AG04450 (cell line): ENCODE measurements around the gene PRMT3. TPM values are rescaled to one million over a fixed set of nuclear protein-coding genes. Genes with fewer than 3 reads are reported as not detected.
A peak's percentile ranks its signal among the peaks of the same experiment; 100 is the strongest.
"Not testable (repeated sequence)": the region's sequence is repeated elsewhere in the genome, so short reads cannot be mapped to it uniquely, and the experiment has no call there.

Experiments used
- CTCF ChIA-PET: fragments of 300-600, 350-600 bp; formaldehyde crosslinking; extraction: SDS; loops from one replicate; lab custom pipeline; 2022; ENCODE audit warnings: antibody characterized with exemption, inconsistent platforms; lab: Charles Lee
- POLR2A ChIA-PET: fragments of 350-600 bp; formaldehyde crosslinking; extraction: SDS; loops from one replicate; lab custom pipeline; 2021; ENCODE audit warnings: antibody characterized with exemption, inconsistent platforms; lab: Yijun Ruan, JAX
- DNase-seq: peaks from one replicate; pipeline ENCODE4 v3.0.0-alpha.2; 2011; ENCODE audit warnings: low read depth, low spot score
- H3K27ac ChIP-seq: one replicate; pipeline ENCODE4 v1.5.1; 2012; ENCODE audit warnings: low read depth, low read length, control low read depth
- H3K27me3 ChIP-seq: one replicate; pipeline ENCODE4 v1.6.0; 2012; ENCODE audit warnings: low read length; ENCODE audit not compliant: control insufficient read depth, insufficient read depth
- H3K4me3 ChIP-seq: 2 replicates; pipeline ENCODE4 v1.5.1; 2011; ENCODE audit warnings: mild to moderate bottlenecking, low read depth, low read length, control low read depth
- H3K9me3 ChIP-seq: 2 replicates; pipeline ENCODE4 v1.5.1; 2012; ENCODE audit warnings: low read length; ENCODE audit not compliant: control insufficient read depth, insufficient read depth
- CTCF ChIP-seq: IDR thresholded peaks from 2 replicates; pipeline ENCODE4 v1.5.1; 2011; ENCODE audit warnings: low read depth, low read length, control low read depth, inconsistent platforms
- polyA plus RNA-seq: library from polyadenylated mRNA; depleted of rRNA; stranded (reverse); fragments of >200 nt; gene quantifications from 2 replicates; pipeline ENCODE4 v1.2.3, GENCODE V29; 2011

PRMT3 gene
- polyA plus RNA-seq, 1 experiment: 14.8 TPM

GRCh38 chr11:20373568-20374209 lies 13.8 kb upstream of the PRMT3 start:
- DNase-seq: no peak
- Histone ChIP-seq H3K27ac (no peak overlapping the region), H3K9me3 (no peaks in the 10 kb centered on the region), H3K4me3 (no peak overlapping the region), H3K27me3 (no peaks in the 10 kb centered on the region)
- POLR2A ChIA-PET: no interaction called here
- TF ChIP-seq CTCF: no peak
- CTCF ChIA-PET: interaction anchor here (0.9 to 1.5 kb wide), 3 partner anchors 10 to 236 kb away, joined by 3 to 5 read pairs (median 5); no protein-coding TSS in a partner anchor

- no peak for TF ChIP-seq CTCF
- DNase-seq: no peak
- Histone ChIP-seq H3K4me3 (no peak overlapping the region), H3K9me3 (no peaks in the 10 kb centered on the region), H3K27me3 (no peaks in the 10 kb centered on the region), H3K27ac (no peak overlapping the region)
- CTCF ChIA-PET: interaction anchor here (0.6 to 1.3 kb wide), 2 partner anchors 235 to 236 kb away, joined by 3 to 5 read pairs; no protein-coding TSS in a partner anchor
- POLR2A ChIA-PET: no interaction called here
Observed at GRCh38 chr11:20374741-20375300, 12.7 kb upstream of the PRMT3 start.

GRCh38 chr11:20376162-20376730 lies 11.3 kb upstream of the PRMT3 start:
- Histone ChIP-seq H3K27me3 (no peaks in the 10 kb centered on the region), H3K27ac (no peak overlapping the region), H3K4me3 (no peak overlapping the region), H3K9me3 (no peaks in the 10 kb centered on the region)
- DNase-seq: no peak
- no peak for TF ChIP-seq CTCF
- ChIA-PET POLR2A (no interaction called here), CTCF (no interaction called here)

GRCh38 chr11:20385996-20386395 lies 1.5 kb upstream of the PRMT3 start:
- POLR2A ChIA-PET, DNase-seq, H3K27ac ChIP-seq, H3K27me3 ChIP-seq, H3K4me3 ChIP-seq, H3K9me3 ChIP-seq: not testable (repeated sequence)
- CTCF ChIA-PET: interaction anchor here (1.1 to 4.1 kb wide), 4 partner anchors 11 to 224 kb away, joined by 3 to 23 read pairs (median 4); no protein-coding TSS in a partner anchor

GRCh38 chr11:20388096-20389055 lies 860 bp downstream of the PRMT3 start:
- Histone ChIP-seq H3K9me3 (no peaks in the 10 kb centered on the region; the same call in 1 of the 2 replicates), H3K27ac (peak overlapping the region; percentile 33), H3K4me3 (peak overlapping the region; percentile 95), H3K27me3 (no peaks in the 10 kb centered on the region)
- TF ChIP-seq CTCF: no peak
- ChIA-PET POLR2A (interaction anchor here (0.6 kb wide), 1 partner anchor 451 kb away, joined by 5 read pairs; no protein-coding TSS in a partner anchor), CTCF (interaction anchor here (1.2 to 2.7 kb wide), 3 partner anchors 9 to 221 kb away, joined by 7 to 13 read pairs (median 10); no protein-coding TSS in a partner anchor)
- DNase-seq: no peak
